Measurements from ENCODE around the gene TTC13.

Gene TTC13

GRCh38 chr1:230940848-230941247 lies 37.8 kb downstream of the TTC13 start:
- DNase-seq = no peak

- no peak for DNase-seq
These were observed 38.7 kb downstream of the TTC13 start for GRCh38 chr1:230939806-230940489.

- DNase-seq = no peak
These were observed 39.7 kb downstream of the TTC13 start for GRCh38 chr1:230938924-230939368.

GRCh38 chr1:230937371-230937770 lies 41.3 kb downstream of the TTC13 start:
- no peak for DNase-seq

- DNase-seq = no peak
These were observed 42.2 kb downstream of the TTC13 start for GRCh38 chr1:230936475-230936874.

GRCh38 chr1:230935852-230936251 lies 42.8 kb downstream of the TTC13 start:
- no peak for DNase-seq

- no peak for DNase-seq
These were observed 47.7 kb downstream of the TTC13 start for GRCh38 chr1:230930986-230931385.

- DNase-seq = no peak
These were observed 52.5 kb downstream of the TTC13 start for GRCh38 chr1:230926182-230926581.

GRCh38 chr1:230925608-230926007 lies 53.1 kb downstream of the TTC13 start:
- DNase-seq = no peak

GRCh38 chr1:230923176-230923575 lies 55.5 kb downstream of the TTC13 start:
- DNase-seq = no peak

GRCh38 chr1:230922620-230923019 lies 56.0 kb downstream of the TTC13 start:
- DNase-seq = no peak

GRCh38 chr1:230919207-230919606 lies 59.5 kb downstream of the TTC13 start:
- DNase-seq = no peak

GRCh38 chr1:230917284-230918135 lies 61.2 kb downstream of the TTC13 start:
- no peak for DNase-seq

GRCh38 chr1:230916587-230917283 lies 61.9 kb downstream of the TTC13 start:
- DNase-seq = no peak

- no peak for DNase-seq
These were observed 63.6 kb downstream of the TTC13 start for GRCh38 chr1:230915078-230915477.

- no peak for DNase-seq
These were observed 65.2 kb downstream of the TTC13 start for GRCh38 chr1:230913496-230913895.

- no peak for DNase-seq
These were observed 67.9 kb downstream of the TTC13 start for GRCh38 chr1:230910755-230911117.

GRCh38 chr1:230909974-230910754 lies 68.5 kb downstream of the TTC13 start:
- no peak for DNase-seq

- DNase-seq = no peak
These were observed 71.0 kb downstream of the TTC13 start for GRCh38 chr1:230907472-230908205.

GRCh38 chr1:230906226-230906625 lies 72.4 kb downstream of the TTC13 start:
- DNase-seq = no peak

GRCh38 chr1:230905733-230906132 lies 72.9 kb downstream of the TTC13 start:
- no peak for DNase-seq

- DNase-seq = no peak
These were observed 76.2 kb downstream of the TTC13 start for GRCh38 chr1:230902349-230902923.
